Measurements from ENCODE around the gene MEN1.

MEN1 gene

GRCh38 chr11:64813826-64814225 lies 3.5 kb upstream of the MEN1 start:
- Histone ChIP-seq H3K79me2 (ENCODE audit: insufficient read depth, low read length) (no peaks in the 10 kb centered on the region), H3K27me3 (ENCODE audit: insufficient read depth, low read length) (no peaks in the 10 kb centered on the region), H3K27ac (ENCODE audit: low read depth, low read length, poor library complexity, severe bottlenecking) (peak overlapping the region; percentile 55), H3F3A (ENCODE audit: insufficient read depth, low read length) (0 out of 2 replicates have a peak, but pooled peaks cover 3% of the 10 kb centered on the region), H3K4me1 (ENCODE audit: insufficient read depth, low read length, severe bottlenecking) (peaks cover 27% of the 10 kb centered on the region), H2AFZ (ENCODE audit: low read length) (no peak overlapping the region), H3K36me3 (ENCODE audit: insufficient read depth, low read length) (no peaks in the 10 kb centered on the region), H3K9ac (ENCODE audit: low read length) (no peak overlapping the region), H4K20me1 (ENCODE audit: insufficient read depth, low read length) (no peaks in the 10 kb centered on the region), H3K9me3 (ENCODE audit: low read length) (no peaks in the 10 kb centered on the region), H3K4me2 (ENCODE audit: low read length) (no peak overlapping the region), H3K4me3 (ENCODE audit: low read depth, low read length, poor library complexity, severe bottlenecking) (no peak overlapping the region), H3K9me2 (ENCODE audit: low read depth, low read length) (no peaks in the 10 kb centered on the region)
- TF ChIP-seq EZH2 (IDR thresholded peaks at IDR 0.05; ENCODE audit: borderline replicate concordance, low read length) (no peak), CTCF (IDR thresholded peaks at IDR 0.05; ENCODE audit: low read length) (no peak)

- H3K27me3 ChIP-seq (ENCODE audit: insufficient read depth, low read length) = no peaks in the 10 kb centered on the region
- no peaks in the 10 kb centered on the region for H3K9me2 ChIP-seq (ENCODE audit: low read depth, low read length)
- peaks cover 19% of the 10 kb centered on the region; the same call in 1 of the 2 replicates for H3K36me3 ChIP-seq (ENCODE audit: insufficient read depth, low read length)
- peak overlapping the region; percentile 79 for H3K4me2 ChIP-seq (ENCODE audit: low read length)
- H3K9ac ChIP-seq (ENCODE audit: low read length) = peak overlapping the region; percentile 94
- H3K4me3 ChIP-seq (ENCODE audit: low read depth, low read length, poor library complexity, severe bottlenecking) = peak overlapping the region; percentile 91
- no peaks in the 10 kb centered on the region for H3K79me2 ChIP-seq (ENCODE audit: insufficient read depth, low read length)
- TF ChIP-seq CTCF (IDR thresholded peaks at IDR 0.05; ENCODE audit: low read length) = no peak
- TF ChIP-seq EZH2 (IDR thresholded peaks at IDR 0.05; ENCODE audit: borderline replicate concordance, low read length) = no peak
- H3K27ac ChIP-seq (ENCODE audit: low read depth, low read length, poor library complexity, severe bottlenecking) = peak overlapping the region; percentile 66
- no peaks in the 10 kb centered on the region for H3K9me3 ChIP-seq (ENCODE audit: low read length)
- 0 out of 2 replicates have a peak, but pooled peaks cover 3% of the 10 kb centered on the region for H3F3A ChIP-seq (ENCODE audit: insufficient read depth, low read length)
- peak overlapping the region; percentile 15; the same call in 1 of the 2 replicates for H2AFZ ChIP-seq (ENCODE audit: low read length)
- H4K20me1 ChIP-seq (ENCODE audit: insufficient read depth, low read length) = no peaks in the 10 kb centered on the region
- H3K4me1 ChIP-seq (ENCODE audit: insufficient read depth, low read length, severe bottlenecking) = peaks cover 27% of the 10 kb centered on the region
Observed at GRCh38 chr11:64810891-64811272, 531 bp upstream of the MEN1 start.

- H2AFZ ChIP-seq (ENCODE audit: low read length) = no peak overlapping the region
- no peaks in the 10 kb centered on the region for H4K20me1 ChIP-seq (ENCODE audit: insufficient read depth, low read length)
- H3F3A ChIP-seq (ENCODE audit: insufficient read depth, low read length) = 0 out of 2 replicates have a peak, but pooled peaks cover under 1% of the 10 kb centered on the region
- H3K36me3 ChIP-seq (ENCODE audit: insufficient read depth, low read length) = peaks cover 30% of the 10 kb centered on the region; the same call in 1 of the 2 replicates
- TF ChIP-seq CTCF (IDR thresholded peaks at IDR 0.05; ENCODE audit: low read length) (no peak), EZH2 (IDR thresholded peaks at IDR 0.05; ENCODE audit: borderline replicate concordance, low read length) (no peak)
- H3K4me3 ChIP-seq (ENCODE audit: low read depth, low read length, poor library complexity, severe bottlenecking) = peak overlapping the region; percentile 91
- no peaks in the 10 kb centered on the region for H3K79me2 ChIP-seq (ENCODE audit: insufficient read depth, low read length)
- no peaks in the 10 kb centered on the region for H3K9me2 ChIP-seq (ENCODE audit: low read depth, low read length)
- H3K27ac ChIP-seq (ENCODE audit: low read depth, low read length, poor library complexity, severe bottlenecking) = peak overlapping the region; percentile 66
- H3K9ac ChIP-seq (ENCODE audit: low read length) = peak overlapping the region; percentile 94
- peak overlapping the region; percentile 79 for H3K4me2 ChIP-seq (ENCODE audit: low read length)
- no peaks in the 10 kb centered on the region for H3K9me3 ChIP-seq (ENCODE audit: low read length)
- peaks cover 25% of the 10 kb centered on the region for H3K4me1 ChIP-seq (ENCODE audit: insufficient read depth, low read length, severe bottlenecking)
- H3K27me3 ChIP-seq (ENCODE audit: insufficient read depth, low read length) = no peaks in the 10 kb centered on the region
Observed at GRCh38 chr11:64809781-64810241, 540 bp downstream of the MEN1 start.

Measured in OCI-LY1 (cell line).